Panc1 (cell line): ENCODE measurements around the gene TMEM87A. TPM values are rescaled to one million over a fixed set of nuclear protein-coding genes. Genes with fewer than 3 reads are reported as not detected.
"Not testable (repeated sequence)": the region's sequence is repeated elsewhere in the genome, so short reads cannot be mapped to it uniquely, and the experiment has no call there.

ENCODE experiments used
- ATAC-seq: fragments of 200-7000 bp; cut with Tn5 transposase; 2 replicates; pipeline ENCODE4 v1.9.1; 2020; ENCODE audit warnings: mild to moderate bottlenecking, moderate library complexity
- BruUV-seq: library from RNA; stranded (reverse); fragments of 400-500 nt; replicated peaks from 2 replicates; lab custom pipeline; 2021; lab: Mats Ljungman, UMichigan
- CTCF ChIA-PET: fragments of 300-600 bp; sonication (Branson Sonifier 250); formaldehyde crosslinking; loops from one replicate; lab custom pipeline; 2022; ENCODE audit warnings: antibody characterized with exemption; lab: Charles Lee
- POLR2A ChIA-PET: fragments of 300-600 bp; sonication (Branson Sonifier 250); formaldehyde crosslinking; loops from one replicate; lab custom pipeline; 2022; ENCODE audit warnings: antibody characterized with exemption; lab: Charles Lee
- DNase-seq: peaks from one replicate; pipeline ENCODE4 v3.0.0-alpha.2; 2010; ENCODE audit warnings: low read depth, low spot score
- H3K27ac ChIP-seq: 2 replicates; pipeline ENCODE4 v1.5.1; 2011; ENCODE audit warnings: mild to moderate bottlenecking, low read length, inconsistent platforms
- H3K27me3 ChIP-seq: fragments of 200-500 bp; sonication (Bioruptor generic); 2 replicates; pipeline ENCODE4 v1.6.0; 2014; ENCODE audit warnings: low read length, inconsistent platforms; ENCODE audit not compliant: control insufficient read depth, insufficient read depth
- H3K36me3 ChIP-seq: fragments of 200-500 bp; sonication (Bioruptor generic); 2 replicates; pipeline ENCODE4 v1.5.1; 2014; ENCODE audit warnings: inconsistent platforms, mild to moderate bottlenecking, low read length, moderate library complexity; ENCODE audit not compliant: control insufficient read depth, insufficient read depth
- H3K4me1 ChIP-seq: 2 replicates; pipeline ENCODE4 v1.5.1; 2011; ENCODE audit warnings: inconsistent platforms, mild to moderate bottlenecking, low read length, moderate library complexity; ENCODE audit not compliant: control insufficient read depth, insufficient read depth
- H3K4me3 ChIP-seq, 2 experiments: 2 replicates each; pipeline ENCODE4 v1.5.1; 2011 to 2012; ENCODE audit warnings: low read depth in 2 of 2, low read length in 2 of 2, mild to moderate bottlenecking in 2 of 2, inconsistent platforms in 1 of 2, moderate library complexity in 1 of 2
- H3K9me3 ChIP-seq: fragments of 200-500 bp; sonication (Bioruptor generic); 2 replicates; pipeline ENCODE4 v1.5.1; 2014; ENCODE audit warnings: low read depth, mild to moderate bottlenecking, inconsistent platforms, low read length, moderate library complexity; ENCODE audit not compliant: control insufficient read depth, insufficient read depth
- CTCF ChIP-seq: fragments of 450-650 bp; IDR thresholded peaks from 2 replicates; pipeline ENCODE4 v1.5.1; 2017; ENCODE audit warnings: mild to moderate bottlenecking
- POLR2AphosphoS5 ChIP-seq: IDR thresholded peaks from 2 replicates; pipeline ENCODE4 v1.6.1; 2012; ENCODE audit warnings: mild to moderate bottlenecking, low read depth, low read length, moderate library complexity
- REST ChIP-seq, 2 experiments: IDR thresholded peaks; 2 replicates each; pipeline ENCODE4 v1.6.1; 2011 to 2012; ENCODE audit warnings: low read depth in 2 of 2, control low read depth in 1 of 2, low read length in 1 of 2, mild to moderate bottlenecking in 1 of 2, moderate library complexity in 1 of 2; ENCODE audit not compliant: insufficient read depth in 1 of 2
- SIN3A ChIP-seq: IDR thresholded peaks from 2 replicates; pipeline ENCODE4 v1.6.1; 2012; ENCODE audit warnings: low read depth, mild to moderate bottlenecking, low read length, moderate library complexity, borderline replicate concordance; ENCODE audit not compliant: insufficient read depth
- TCF7L2 ChIP-seq: IDR thresholded peaks from 2 replicates; pipeline ENCODE4 v1.6.1; 2011; ENCODE audit warnings: mild to moderate bottlenecking, low read depth, low read length, inconsistent platforms
- in situ Hi-C: cut with HindIII; loops from 2 replicates; pipeline ENCODE4 v1.10.0; 2016; ENCODE audit warnings: low sequenced_read_pairs, low pct_unique_long_range_greater_than_20kb
- intact Hi-C: fragments of 100-400 bp; cut with micrococcal nuclease; formaldehyde crosslinking; loops from one replicate; pipeline ENCODE4 v1.10.0; 2022; ENCODE audit not compliant: unreplicated experiment
- total RNA-seq: library from RNA; stranded (reverse); gene quantifications from one replicate; pipeline ENCODE4 v1.2.1, GENCODE V29; 2021; ENCODE audit not compliant: unreplicated experiment

TMEM87A gene
- total RNA-seq, 1 experiment from 2014 or later = 49.6 TPM

- in situ Hi-C loops (no loop called here), intact Hi-C loops (no loop called here)
- no peaks in the 10 kb centered on the region for H3K4me1 ChIP-seq
- H3K27ac ChIP-seq = no peak overlapping the region
- H3K9me3 ChIP-seq = no peaks in the 10 kb centered on the region
- no peak for DNase-seq
- no TSS peak for BruUV-seq
- ChIA-PET CTCF (no interaction called here), POLR2A (no interaction called here)
- no peak overlapping the region for H3K4me3 ChIP-seq
- H3K27me3 ChIP-seq = no peaks in the 10 kb centered on the region
- no peak for TF ChIP-seq POLR2AphosphoS5
- no peak for TF ChIP-seq CTCF
- no peak for TF ChIP-seq SIN3A
- no peak for TF ChIP-seq TCF7L2
- no peak for TF ChIP-seq REST (IDR thresholded peaks at IDR 0.05; ENCODE audit: insufficient read depth in 1 of 2, low read depth in 2 of 2, low read length in 1 of 2)
- H3K36me3 ChIP-seq = no peaks in the 10 kb centered on the region
- ATAC-seq = no peak
These were observed 33.4 kb upstream of the TMEM87A start for GRCh38 chr15:42306681-42307080.

- in situ Hi-C loops, H3K9me3 ChIP-seq, POLR2A ChIA-PET, ATAC-seq, H3K27me3 ChIP-seq, BruUV-seq, DNase-seq, H3K36me3 ChIP-seq, intact Hi-C loops, H3K27ac ChIP-seq, H3K4me3 ChIP-seq, CTCF ChIA-PET, H3K4me1 ChIP-seq: not testable (repeated sequence)
These were observed 27.8 kb upstream of the TMEM87A start for GRCh38 chr15:42301004-42301403.

GRCh38 chr15:42289166-42289565, 15.9 kb upstream of the TMEM87A start:
- no peaks in the 10 kb centered on the region for H3K4me1 ChIP-seq
- ChIA-PET CTCF (no interaction called here), POLR2A (interaction anchor here (0.6 kb wide), 1 partner anchor 29 kb away, joined by 3 read pairs; no protein-coding TSS in a partner anchor)
- TF ChIP-seq CTCF (no peak), REST (IDR thresholded peaks at IDR 0.05; ENCODE audit: insufficient read depth in 1 of 2, low read depth in 2 of 2, low read length in 1 of 2) (no peak), TCF7L2 (no peak), SIN3A (no peak)
- no TSS peak for BruUV-seq
- in situ Hi-C loops (no loop called here), intact Hi-C loops (no loop called here)
- DNase-seq = no peak
- H3K36me3 ChIP-seq = no peaks in the 10 kb centered on the region
- ATAC-seq = no peak
- H3K27me3 ChIP-seq = no peaks in the 10 kb centered on the region
- no peak overlapping the region for H3K27ac ChIP-seq
- H3K9me3 ChIP-seq = no peaks in the 10 kb centered on the region
- no peak overlapping the region for H3K4me3 ChIP-seq
